Measurements from ENCODE around the gene MAPK8.
A peak's percentile ranks its signal among the peaks of the same experiment; 100 is the strongest.
"Not testable (repeated sequence)": the region's sequence is repeated elsewhere in the genome, so short reads cannot be mapped to it uniquely, and the experiment has no call there.

MAPK8 gene

DNA sequence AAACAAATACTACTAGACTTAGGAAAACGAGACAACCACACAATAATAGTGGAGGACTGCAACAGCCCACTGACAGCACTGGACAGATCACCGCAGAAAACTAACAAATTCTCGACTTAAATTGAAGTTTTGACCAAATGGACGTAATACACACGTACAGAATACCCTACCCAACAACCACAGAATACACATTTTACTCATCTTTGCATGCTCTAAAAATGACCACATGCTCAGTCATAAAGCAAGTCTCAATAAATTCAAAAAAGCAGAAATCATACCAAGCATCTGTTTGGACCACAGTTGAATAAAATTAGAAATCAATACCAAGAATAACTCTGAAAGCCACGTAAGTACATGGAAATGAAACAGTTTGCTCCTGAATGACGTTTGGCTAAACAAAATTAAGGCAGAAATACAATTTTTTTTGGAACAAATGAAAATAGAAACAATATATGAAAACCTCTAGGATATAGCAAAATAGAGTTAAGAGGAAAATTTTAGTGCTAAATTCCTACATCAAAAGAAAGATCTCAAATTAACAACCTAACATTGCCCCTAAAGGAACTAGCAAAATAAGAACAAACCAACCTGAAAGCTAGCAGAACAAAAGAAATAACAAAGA lies 30.6 kb downstream of the MAPK8 start:
- DNase-seq (ENCODE audit: low spot score), result no peak

DNA sequence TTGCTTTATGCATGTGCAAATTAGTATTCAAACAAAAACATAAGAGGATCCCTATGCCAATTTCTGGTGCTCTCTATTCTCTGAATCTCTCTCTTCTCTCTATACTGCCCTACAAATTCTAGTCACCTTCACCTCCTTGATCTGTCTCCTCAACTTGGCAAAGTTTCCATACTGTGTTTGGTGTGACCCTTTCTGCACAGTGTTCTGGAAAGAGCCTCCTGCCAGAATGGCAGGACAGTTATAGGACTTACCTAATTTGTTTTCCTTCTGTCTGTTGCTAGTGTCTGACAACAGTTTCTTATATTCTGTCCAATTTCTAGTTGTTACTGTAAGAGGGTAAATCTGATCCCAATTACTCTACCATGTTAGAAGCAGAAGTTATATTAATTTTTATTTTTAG lies 34.3 kb downstream of the MAPK8 start:
- no peak for DNase-seq (ENCODE audit: low spot score)

DNA sequence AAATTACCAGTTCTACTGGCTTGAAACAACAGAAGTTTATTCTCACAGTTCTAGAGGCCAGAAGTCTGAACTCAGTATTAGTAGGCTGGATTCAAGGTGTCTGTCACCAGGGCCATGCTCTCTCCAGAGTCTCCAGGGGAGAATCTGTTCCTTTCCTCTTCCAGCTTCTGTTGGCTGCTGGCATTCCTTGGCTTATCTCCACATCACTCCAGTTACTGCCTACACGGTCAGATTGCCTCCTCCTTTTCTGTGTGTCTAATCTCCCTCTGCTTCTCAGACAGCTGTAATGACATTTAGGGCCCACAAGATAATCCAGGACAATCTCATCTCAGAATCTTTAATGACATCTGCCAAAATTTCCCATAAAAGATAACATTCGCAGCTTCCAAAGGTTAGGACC lies 36.6 kb downstream of the MAPK8 start:
- no peak for DNase-seq (ENCODE audit: low spot score)

DNA sequence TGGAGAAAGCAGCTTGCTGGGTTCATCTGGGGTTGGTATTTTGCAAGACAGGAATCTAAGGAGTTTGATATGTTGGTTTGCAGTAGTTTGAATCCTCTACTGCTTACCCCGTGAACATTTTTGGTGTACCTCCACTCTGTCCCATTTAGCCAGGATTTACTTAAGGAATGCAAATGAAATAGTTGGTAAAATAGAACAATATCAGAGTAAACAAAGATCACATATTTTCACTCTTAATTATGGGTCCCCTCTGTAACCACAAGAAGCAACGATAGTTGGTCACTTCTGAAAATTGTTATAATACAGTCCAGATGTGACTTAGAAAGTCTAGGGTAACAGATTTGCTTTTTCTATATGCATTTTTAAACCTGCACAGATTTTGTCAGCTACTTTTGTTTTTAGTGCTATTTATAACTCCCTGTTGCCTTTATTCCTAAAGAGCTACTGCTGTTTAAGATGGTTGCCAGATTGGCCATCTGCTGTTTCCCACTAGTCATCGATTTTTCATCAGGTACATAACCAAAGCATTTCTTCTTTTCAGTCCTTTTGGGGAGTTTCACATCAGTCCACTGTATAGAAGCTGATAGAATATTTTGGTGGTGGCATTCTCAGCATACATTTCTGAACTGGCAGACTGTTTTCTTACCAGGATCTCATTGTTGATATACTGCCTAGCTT lies 37.6 kb downstream of the MAPK8 start:
- no peak for DNase-seq (ENCODE audit: low spot score)

DNA sequence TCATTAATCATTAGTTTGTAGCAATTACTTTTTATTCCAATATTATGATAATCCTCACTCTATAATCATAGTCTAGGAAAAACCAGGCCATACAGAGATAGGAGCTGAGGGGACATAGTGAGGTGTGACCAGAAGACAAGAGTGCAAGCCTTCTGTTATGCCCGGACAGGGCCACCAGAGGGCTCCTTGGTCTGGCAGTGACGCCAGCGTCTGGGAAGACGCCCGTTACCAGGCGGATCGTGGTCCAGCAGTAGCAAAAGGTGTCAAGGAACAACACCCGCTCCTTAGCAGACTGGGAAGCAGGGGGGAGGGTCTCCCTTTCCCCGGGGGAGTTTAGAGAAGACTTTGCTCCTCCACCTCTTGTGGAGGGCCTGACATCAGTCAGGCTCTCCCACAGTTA lies 39.8 kb downstream of the MAPK8 start:
- not testable (repeated sequence) for DNase-seq (ENCODE audit: low spot score)

DNA sequence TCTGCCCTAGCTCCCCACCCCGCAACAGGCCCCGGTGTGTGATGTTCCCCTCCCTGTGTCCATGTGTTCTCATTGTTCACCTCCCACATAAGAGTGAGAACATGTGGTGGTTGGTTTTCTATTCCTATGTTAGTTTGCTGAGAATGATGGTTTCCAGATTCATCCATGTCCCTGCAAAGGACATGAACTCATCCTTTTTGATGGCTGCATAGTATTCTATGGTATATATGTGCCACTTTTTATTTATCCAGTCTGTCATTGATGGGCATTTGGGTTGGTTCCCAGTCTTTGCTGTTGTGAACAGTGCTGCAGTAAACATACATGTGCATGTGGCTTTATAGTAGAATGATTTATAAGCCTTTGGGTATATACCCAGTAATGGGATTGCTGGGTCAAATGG lies 41.1 kb downstream of the MAPK8 start:
- not testable (repeated sequence) for DNase-seq (ENCODE audit: low spot score)

DNA sequence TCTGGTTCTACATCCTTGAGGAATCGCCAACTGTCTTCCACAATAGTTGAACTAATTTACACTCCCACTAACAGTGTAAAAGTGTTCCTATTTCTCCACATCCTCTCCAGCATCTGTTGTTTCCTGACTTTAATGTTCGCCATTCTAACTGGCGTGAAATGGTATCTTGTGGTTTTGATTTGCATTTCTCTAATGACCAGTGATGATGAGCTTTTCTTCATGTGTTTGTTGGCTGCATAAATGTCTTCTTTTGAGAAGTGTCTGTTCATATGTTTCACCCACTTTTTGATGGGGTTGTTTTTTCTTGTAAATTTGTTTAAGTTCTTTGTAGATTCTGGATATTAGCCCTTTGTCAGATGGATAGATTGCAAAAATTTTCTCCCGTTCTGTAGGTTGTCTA lies 41.5 kb downstream of the MAPK8 start:
- not testable (repeated sequence) for DNase-seq (ENCODE audit: low spot score)

DNA sequence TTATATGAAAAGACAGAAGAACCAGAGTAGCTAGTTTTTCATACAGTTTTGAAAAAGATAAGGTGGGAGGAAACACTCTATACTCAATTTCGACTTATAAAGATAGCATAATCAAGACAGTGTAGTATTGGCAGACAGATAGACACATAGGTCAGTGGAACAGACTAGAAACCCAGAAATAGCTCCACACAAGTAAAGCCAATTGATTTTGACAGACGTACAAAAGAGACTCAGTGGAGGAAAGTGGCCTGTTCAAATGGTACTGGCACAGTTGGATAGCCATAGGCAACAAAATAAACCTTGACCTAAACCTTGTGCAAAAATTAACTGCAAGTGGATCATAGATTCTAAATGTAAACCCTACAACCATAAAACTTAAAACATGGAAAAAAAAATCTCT lies 46.8 kb downstream of the MAPK8 start:
- DNase-seq (ENCODE audit: low spot score), result no peak

DNA sequence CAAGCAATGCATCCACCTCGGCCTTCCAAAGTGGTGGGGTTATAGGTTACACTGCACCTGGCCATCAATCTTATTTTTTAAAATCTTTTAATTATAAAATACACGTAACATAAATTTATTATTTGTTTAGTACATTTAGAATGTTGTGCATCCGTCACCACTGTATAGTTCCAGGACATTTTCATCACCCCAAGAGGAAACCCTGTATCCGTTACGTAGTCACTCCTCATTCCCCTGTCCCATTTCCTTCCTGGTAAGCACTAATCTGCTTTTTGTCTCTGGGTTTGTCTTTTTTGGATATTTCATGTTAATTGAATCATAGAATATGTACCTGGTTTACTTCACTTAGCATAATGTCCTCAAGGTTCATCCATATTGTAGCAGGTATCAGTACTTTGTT lies 51.2 kb downstream of the MAPK8 start:
- DNase-seq (ENCODE audit: low spot score), result no peak

DNA sequence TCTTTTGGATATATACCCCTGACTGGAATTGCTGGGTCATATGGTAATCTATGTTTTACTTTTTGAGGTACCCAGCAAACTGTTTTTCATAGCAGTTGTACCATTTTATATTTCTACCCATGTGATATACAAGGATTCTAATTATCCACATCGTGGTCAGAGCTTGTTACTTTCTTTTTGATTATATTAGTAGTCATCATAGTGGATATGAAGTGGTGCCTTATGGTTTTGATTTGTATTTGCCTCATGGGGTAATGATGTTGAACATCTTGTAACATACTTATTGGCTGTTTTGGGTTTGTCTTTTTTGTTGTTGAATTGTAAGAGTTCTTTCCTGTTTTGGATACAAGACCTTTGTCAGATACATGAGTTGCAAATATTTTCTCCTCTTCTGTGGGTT lies 51.7 kb downstream of the MAPK8 start:
- DNase-seq (ENCODE audit: low spot score), result no peak

DNA sequence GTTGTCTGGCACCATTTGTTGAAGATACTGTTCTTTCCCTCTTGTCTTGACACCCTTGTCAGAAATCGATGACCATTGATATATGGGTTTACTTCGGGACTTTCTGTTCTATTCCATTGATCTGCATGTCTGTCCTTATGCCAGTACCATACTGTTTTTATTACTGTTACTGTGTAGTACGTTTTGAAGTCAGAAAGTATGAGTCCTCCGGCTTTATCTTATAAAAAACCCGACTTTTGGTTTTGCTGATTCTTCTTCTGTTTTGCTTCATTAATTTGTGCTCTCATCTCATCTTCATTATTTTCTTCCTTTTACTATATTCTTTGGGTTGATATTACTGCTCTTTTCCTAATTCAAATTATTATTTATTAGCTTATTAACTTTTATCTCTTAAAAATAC lies 52.4 kb downstream of the MAPK8 start:
- DNase-seq (ENCODE audit: low spot score), result no peak

DNA sequence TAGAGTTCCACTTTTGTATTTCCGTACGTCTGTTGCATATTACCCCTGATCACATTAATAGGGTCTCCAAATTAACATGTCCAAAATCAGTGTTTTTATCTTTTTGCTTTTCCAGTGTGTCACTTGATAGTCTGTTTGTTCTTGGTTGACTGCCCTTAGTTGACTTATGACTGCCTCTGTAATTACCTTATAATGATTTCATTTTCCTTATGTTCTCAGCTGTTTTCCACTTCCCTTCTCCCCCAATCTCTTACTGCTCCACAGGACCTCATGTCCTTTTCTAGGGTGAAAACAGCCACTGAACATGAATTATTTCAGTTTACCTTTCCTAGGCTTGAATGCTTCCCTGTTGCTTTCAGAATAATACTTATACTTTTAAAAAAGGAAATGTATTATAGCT lies 54.7 kb downstream of the MAPK8 start:
- DNase-seq (ENCODE audit: low spot score), result no peak

DNA sequence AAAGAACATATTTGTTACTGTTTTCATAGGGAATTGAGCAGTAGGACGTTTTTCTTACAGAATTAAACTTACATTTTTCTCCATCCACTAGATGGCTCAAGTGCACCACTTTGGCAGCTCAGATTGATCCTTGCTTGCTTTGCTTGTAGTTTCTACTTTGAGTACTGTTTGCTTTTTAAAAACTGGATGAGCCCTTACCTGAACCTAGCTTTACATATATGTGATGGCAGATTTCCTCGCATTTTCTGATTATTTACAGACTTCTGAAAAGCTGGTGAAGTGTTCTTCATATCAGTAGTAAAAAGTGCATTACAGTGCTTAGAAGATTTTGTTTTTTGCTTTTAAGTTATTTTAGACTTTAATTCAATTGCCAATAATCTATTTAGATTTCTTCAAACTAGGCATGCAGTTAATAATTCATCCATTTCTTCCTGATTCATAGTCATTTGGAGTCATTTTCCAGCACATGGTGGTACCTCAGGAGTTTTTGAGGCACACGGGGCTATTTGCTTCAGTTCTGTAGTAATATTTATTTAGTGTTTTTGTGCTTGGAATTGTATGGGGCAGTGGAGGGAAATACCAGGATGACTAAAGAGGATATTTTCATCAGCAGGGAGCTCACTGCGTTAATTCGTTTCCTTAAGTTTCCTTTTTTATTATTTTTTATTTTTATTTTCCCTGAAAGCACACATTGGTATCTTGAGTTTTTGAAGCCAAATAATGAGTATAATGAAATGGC lies 57.3 kb downstream of the MAPK8 start:
- DNase-seq (ENCODE audit: low spot score), result peak; percentile 25

DNA sequence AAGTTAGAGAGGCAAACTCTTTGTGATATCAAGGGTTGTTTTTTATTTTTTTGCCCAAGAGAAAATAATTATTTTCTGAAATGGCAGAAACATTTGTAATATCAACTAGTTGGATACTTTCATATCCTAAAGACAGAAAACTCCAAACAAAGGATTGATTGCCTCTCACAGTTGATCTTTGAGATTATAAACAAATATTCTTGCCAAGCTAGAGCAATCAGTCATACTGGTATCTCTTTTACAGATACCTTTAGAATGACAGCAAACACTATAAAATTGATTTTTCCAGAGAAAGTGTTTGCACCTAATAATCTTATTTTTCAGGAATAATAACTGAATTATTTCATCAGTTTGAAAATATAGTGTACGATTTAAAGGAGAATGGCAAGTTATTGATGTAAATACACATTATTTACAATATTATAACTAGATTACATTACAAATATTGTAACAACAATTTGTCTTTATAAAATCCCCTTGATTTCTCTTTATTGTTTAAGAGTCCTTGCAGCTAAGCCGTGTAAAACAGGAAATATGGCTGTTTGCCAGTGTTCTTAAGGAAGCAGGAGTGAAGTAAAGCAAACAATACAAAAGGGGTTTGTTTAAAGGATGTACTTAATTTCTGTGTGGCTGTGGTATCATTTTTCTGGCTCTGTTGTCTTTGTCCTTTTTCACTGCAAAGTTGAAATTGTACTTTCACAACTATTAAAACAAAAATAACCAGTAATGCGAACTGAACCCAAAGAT lies 58.4 kb downstream of the MAPK8 start:
- DNase-seq (ENCODE audit: low spot score), result no peak

DNA sequence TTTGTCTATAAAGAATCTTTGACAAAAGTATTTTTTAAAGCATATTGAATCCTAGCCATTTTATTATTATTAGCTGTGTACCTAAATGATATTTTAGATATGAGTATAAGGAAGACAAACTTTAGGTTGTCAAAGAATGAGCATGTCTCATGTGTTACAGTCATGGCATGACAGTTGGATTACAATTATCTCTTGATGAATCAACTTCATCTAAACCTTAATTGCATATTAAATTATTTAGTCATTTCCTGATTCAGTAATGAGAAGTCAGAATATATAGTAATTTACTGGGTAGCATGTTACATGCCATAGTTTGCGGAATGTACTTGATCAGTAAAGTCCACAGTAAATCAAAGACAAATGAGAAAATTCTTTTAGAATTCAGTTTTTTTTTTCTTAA lies 59.2 kb downstream of the MAPK8 start:
- DNase-seq (ENCODE audit: low spot score), result no peak

DNA sequence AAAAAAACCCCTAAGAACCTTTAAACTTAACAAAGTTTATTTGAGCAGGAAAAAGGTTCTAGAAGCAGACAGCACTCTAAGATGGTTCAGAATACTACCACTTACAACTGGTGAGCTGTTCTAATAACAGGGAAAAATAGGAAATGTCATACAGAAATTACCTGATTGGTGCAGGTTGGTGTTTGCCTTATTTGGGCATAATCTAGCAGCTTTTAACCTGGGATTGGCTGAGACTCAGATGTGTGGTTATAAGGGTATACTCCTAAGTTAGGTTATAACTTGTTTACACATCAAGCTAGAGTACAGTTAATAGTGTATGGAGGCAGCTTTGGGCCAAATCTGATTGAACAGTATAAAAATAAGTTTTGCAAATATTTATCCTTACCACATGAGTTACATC lies 59.8 kb downstream of the MAPK8 start:
- DNase-seq (ENCODE audit: low spot score), result no peak

DNA sequence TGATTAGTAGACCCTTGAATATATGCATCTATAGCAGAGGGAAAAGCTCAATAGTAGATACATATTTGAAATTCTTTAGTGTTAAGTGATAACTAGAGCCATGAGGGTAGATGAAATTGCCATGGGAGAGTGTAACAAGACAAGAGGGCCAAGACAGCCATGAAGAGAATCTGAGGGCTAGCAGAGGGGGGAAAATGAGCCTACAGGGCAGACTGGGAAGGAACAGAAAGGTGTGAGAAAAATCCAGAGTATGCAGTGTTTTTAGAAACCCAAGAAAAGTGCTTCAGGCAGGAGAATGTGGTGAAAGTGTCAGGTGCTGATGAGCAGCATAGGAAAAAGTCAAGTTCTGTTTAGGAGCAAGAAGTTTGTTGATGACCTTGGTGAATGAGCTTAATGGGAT lies 63.0 kb downstream of the MAPK8 start:
- no peak for DNase-seq (ENCODE audit: low spot score)

DNA sequence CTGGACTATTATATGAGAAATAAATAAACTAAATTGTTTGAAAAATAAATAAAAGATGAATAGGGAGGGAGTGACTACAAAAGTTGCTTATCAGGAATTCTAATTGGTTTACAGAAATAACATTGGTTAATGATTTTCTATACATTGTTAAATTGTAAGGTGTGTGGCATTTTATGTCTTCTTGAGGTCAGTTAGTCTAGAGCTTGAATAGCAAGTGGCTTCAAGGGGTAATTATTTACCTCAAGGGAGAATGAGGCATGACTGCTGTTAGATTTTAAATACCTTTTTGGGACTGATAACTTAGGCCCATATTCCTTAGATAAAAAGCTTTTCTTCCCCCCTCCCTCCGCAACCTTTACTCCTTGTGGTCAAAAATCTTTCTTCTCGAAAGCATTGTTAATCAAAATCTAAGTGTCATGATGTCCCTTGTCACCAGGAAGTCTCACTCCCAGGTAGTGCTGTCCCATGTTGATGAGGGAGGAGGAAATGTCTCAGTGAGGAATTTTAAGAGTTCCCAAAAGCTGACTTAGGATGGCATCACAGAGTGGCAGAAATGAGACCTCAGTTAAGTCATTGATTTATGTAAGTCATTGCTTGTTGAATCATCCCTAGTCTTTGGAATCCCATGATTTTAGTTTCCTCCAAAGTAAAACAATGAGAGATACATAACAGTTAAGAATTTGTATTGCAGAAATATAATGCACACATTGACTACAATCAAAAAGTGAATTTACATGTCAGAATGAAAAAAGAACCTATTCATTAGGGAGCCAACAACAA lies 71.5 kb downstream of the MAPK8 start:
- no peak for DNase-seq (ENCODE audit: low spot score)

DNA sequence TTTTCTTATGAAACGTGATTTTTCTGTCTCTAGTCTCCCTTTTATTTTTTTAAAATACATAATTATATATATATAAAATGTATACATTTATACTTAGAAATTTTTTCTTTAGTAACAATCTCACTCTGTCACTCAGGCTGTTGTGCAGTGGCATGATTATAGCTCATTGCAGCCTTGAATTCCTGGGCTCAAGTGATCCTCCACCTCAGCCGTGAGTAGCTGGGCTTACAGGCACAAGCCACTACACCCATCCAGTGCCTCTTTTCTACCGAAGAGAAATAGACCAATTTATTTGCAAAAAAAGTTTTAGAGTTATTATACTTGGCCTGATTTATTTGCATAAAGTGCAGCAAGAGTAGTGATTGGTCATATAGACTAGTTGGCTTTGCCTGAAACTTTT lies 72.2 kb downstream of the MAPK8 start:
- no peak for DNase-seq (ENCODE audit: low spot score)

DNA sequence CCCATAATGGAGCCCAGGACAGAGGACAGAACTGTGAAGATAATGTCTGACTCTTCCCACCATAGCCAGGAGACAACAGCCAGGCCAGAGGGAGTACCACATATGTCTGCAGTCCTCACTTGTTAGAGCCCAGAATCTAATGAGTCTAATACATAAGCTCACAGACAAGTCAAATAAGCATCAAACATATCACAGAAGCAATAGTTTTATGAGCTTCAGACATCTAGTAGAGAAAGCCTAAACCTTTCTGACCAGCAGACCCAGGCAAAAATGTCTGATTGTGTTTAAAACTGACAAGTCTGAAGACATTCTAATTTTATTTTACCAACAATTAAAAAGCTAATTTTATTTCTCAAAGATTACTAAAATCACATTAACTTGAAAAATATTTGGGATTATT lies 75.5 kb downstream of the MAPK8 start:
- no peak for DNase-seq (ENCODE audit: low spot score)

DNA sequence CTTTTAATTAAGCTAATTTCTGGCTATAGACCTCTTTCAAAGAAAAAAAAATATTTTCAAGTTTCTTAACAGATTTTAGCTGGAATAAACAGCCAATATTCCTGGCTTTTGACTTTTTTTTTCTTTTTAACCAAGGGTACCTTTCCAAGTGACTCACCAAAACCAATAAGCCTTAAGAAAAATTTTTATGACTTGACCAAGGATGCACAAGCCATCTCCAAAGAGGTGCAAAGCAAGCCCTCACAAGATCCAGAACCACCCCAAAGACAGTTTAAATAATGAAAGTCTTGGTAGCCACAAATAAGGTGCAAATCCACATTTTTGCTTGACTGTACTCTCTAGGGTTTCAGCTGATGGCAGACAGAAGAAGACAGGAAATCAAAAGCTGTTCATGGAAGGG lies 76.5 kb downstream of the MAPK8 start:
- DNase-seq (ENCODE audit: low spot score), result no peak

DNA sequence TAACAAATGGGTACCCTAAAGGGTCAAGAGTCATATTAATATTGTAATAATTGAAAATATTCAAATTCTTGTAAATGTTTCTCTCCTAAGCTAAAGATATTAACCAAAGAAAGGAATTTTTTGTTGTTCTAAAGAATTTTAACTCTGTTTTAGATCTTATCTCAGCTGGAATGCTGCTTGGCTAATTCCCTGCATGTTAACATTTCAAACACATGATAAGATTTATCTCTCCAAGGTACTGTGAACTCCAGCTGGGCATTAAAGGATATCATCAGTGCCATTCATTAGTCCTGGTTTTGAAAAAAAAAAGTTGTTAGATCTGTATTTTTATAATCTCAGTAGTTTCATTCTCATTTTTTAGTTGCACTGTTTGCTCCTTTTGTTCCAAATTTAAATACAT lies 76.9 kb downstream of the MAPK8 start:
- no peak for DNase-seq (ENCODE audit: low spot score)

All from hepatic stellate cell (primary cell).